ENCODE results near the gene INPP5B. TPM values are rescaled to one million over a fixed set of nuclear protein-coding genes. Genes with fewer than 3 reads are reported as not detected.

The INPP5B gene
- total and polyA plus RNA-seq, 9 of the 15 experiments (the other 6 are each of a cell fraction or from before 2014, with no cell fraction given): 14.1 to 28.7 (median 20.9) TPM

DNA sequence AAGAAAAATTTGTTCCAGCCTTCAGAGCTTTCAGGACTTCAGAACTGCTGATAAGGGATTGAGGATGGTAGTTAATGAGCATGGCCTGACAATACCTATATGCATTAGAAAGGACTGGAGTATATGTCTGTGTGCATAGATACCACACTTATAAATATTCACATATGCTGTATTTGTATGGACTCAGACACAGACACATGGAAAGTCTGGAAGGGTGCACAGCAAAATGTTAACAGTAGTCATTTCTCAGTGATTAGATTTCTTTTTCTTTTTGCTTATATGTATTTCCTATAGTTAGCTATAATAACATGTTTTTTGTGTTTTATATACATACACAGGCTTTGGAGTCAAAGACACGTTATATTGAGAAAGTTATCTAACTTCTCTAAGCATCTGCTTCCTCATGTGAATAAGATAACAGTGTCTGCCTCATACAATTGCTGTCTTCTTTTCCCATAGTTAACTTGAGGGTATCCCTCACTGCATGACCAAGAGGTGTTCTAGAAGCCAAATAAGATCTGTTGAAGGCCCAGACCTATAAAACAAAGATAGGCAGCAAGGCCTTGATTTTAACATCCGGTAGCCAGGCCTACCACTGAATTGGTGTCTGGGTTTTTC, 31.3 kb downstream of the INPP5B start (continued):
- no peak for TF ChIP-seq ZNF717 (CRISPR knock-in tag; IDR thresholded peaks at IDR 0.05)
- TF ChIP-seq SMAD2 (IDR thresholded peaks at IDR 0.05; ENCODE audit: low read depth, low read length): no peak
- TF ChIP-seq, protein P1, sequence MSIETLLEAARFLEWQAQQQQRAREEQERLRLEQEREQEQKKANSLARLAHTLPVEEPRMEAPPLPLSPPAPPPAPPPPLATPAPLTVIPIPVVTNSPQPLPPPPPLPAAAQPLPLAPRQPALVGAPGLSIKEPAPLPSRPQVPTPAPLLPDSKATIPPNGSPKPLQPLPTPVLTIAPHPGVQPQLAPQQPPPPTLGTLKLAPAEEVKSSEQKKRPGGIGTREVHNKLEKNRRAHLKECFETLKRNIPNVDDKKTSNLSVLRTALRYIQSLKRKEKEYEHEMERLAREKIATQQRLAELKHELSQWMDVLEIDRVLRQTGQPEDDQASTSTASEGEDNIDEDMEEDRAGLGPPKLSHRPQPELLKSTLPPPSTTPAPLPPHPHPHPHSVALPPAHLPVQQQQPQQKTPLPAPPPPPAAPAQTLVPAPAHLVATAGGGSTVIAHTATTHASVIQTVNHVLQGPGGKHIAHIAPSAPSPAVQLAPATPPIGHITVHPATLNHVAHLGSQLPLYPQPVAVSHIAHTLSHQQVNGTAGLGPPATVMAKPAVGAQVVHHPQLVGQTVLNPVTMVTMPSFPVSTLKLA (conservative IDR thresholded peaks at IDR 0.05): 0 out of 4 replicates have a peak, but pooled peaks of 1 of the 2 experiments have one; percentile 22
- no peak for TF ChIP-seq MTA1 (IDR thresholded peaks at IDR 0.05; ENCODE audit: borderline replicate concordance)
- no peak for TF ChIP-seq SAFB2 (IDR thresholded peaks at IDR 0.05; ENCODE audit: borderline replicate concordance, low read depth, low read length, severe bottlenecking)
- no peak for TF ChIP-seq ZZZ3 (IDR thresholded peaks at IDR 0.05)
- peak; percentile 38; the same call in 1 of the 2 replicates for TF ChIP-seq TCF3 (CRISPR knock-in tag; IDR thresholded peaks at IDR 0.05)
- TF ChIP-seq ZNF174 (CRISPR knock-in tag; IDR thresholded peaks at IDR 0.05): no peak
- TF ChIP-seq, protein P2, sequence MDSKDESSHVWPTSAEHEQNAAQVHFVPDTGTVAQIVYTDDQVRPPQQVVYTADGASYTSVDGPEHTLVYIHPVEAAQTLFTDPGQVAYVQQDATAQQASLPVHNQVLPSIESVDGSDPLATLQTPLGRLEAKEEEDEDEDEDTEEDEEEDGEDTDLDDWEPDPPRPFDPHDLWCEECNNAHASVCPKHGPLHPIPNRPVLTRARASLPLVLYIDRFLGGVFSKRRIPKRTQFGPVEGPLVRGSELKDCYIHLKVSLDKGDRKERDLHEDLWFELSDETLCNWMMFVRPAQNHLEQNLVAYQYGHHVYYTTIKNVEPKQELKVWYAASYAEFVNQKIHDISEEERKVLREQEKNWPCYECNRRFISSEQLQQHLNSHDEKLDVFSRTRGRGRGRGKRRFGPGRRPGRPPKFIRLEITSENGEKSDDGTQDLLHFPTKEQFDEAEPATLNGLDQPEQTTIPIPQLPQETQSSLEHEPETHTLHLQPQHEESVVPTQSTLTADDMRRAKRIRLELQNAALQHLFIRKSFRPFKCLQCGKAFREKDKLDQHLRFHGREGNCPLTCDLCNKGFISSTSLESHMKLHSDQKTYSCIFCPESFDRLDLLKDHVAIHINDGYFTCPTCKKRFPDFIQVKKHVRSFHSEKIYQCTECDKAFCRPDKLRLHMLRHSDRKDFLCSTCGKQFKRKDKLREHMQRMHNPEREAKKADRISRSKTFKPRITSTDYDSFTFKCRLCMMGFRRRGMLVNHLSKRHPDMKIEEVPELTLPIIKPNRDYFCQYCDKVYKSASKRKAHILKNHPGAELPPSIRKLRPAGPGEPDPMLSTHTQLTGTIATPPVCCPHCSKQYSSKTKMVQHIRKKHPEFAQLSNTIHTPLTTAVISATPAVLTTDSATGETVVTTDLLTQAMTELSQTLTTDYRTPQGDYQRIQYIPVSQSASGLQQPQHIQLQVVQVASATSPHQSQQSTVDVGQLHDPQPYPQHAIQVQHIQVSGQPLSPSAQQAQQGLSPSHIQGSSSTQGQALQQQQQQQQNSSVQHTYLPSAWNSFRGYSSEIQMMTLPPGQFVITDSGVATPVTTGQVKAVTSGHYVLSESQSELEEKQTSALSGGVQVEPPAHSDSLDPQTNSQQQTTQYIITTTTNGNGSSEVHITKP (IDR thresholded peaks at IDR 0.05; ENCODE audit: partially characterized antibody): peak; percentile 37
- no peak for TF ChIP-seq ZBED1 (IDR thresholded peaks at IDR 0.05)
- TF ChIP-seq GABPB2 (CRISPR knock-in tag; conservative IDR thresholded peaks at IDR 0.05): no peak
- TF ChIP-seq NFE2L1 (tag; IDR thresholded peaks at IDR 0.05; ENCODE audit: borderline replicate concordance, low read depth): no peak
- no peak for TF ChIP-seq TBP (optimal IDR thresholded peaks at IDR 0.05; ENCODE audit: low read depth, low read length)
- TF ChIP-seq KAT2B (IDR thresholded peaks at IDR 0.05; ENCODE audit: low read depth, low read length): no peak
- TF ChIP-seq, protein P3, sequence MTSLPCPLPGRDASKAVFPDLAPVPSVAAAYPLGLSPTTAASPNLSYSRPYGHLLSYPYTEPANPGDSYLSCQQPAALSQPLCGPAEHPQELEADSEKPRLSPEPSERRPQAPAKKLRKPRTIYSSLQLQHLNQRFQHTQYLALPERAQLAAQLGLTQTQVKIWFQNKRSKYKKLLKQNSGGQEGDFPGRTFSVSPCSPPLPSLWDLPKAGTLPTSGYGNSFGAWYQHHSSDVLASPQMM (CRISPR knock-in tag; IDR thresholded peaks at IDR 0.05): no peak
- TF ChIP-seq, protein P4, sequence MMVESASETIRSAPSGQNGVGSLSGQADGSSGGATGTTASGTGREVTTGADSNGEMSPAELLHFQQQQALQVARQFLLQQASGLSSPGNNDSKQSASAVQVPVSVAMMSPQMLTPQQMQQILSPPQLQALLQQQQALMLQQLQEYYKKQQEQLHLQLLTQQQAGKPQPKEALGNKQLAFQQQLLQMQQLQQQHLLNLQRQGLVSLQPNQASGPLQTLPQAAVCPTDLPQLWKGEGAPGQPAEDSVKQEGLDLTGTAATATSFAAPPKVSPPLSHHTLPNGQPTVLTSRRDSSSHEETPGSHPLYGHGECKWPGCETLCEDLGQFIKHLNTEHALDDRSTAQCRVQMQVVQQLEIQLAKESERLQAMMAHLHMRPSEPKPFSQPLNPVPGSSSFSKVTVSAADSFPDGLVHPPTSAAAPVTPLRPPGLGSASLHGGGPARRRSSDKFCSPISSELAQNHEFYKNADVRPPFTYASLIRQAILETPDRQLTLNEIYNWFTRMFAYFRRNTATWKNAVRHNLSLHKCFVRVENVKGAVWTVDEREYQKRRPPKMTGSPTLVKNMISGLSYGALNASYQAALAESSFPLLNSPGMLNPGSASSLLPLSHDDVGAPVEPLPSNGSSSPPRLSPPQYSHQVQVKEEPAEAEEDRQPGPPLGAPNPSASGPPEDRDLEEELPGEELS (CRISPR knock-in tag; IDR thresholded peaks at IDR 0.05; ENCODE audit: borderline replicate concordance): no peak
- peak; percentile 56; the same call in 1 of the 2 replicates for TF ChIP-seq ARID1B (IDR thresholded peaks at IDR 0.05)
- TF ChIP-seq KLF16 (IDR thresholded peaks at IDR 0.05): no peak
- no peak for TF ChIP-seq HDAC8 (tag; IDR thresholded peaks at IDR 0.05)
- no peak for TF ChIP-seq MAFK (IDR thresholded peaks at IDR 0.05; ENCODE audit: low read length)
- TF ChIP-seq CBFA2T3 (IDR thresholded peaks at IDR 0.05): peak; percentile 52; the same call in 1 of the 2 replicates
- TF ChIP-seq ZNF140 (CRISPR knock-in tag; IDR thresholded peaks at IDR 0.05): no peak
- no peak for TF ChIP-seq ELF1 (tag; IDR thresholded peaks at IDR 0.05)

Measured in K562 (cell line).